GM12878 (cell line): ENCODE measurements around the gene NT5C. TPM values are rescaled to one million over a fixed set of nuclear protein-coding genes. Genes with fewer than 3 reads are reported as not detected.

Experiments
- ATAC-seq: fragments of 200-7000 bp; cut with Tn5 transposase; 3 replicates; pipeline ENCODE4 v1.9.1; 2020; ENCODE audit warnings: mild to moderate bottlenecking, moderate library complexity
- BruUV-seq: library from RNA; stranded (reverse); fragments of 400-500 nt; replicated peaks from 2 replicates; lab custom pipeline; 2021; lab: Mats Ljungman, UMichigan
- CTCF ChIA-PET: fragments of 300-600 bp; sonication (Branson Sonifier 250); formaldehyde crosslinking; extraction: SDS; loops from one replicate; lab custom pipeline; 2021; ENCODE audit warnings: inconsistent platforms; lab: Yijun Ruan, JAX
- POLR2A ChIA-PET: fragments of 350-600 bp; formaldehyde crosslinking; extraction: SDS; loops from one replicate; lab custom pipeline; 2021; ENCODE audit warnings: inconsistent platforms; lab: Charles Lee
- RAD21 ChIA-PET: fragments of 300-600 bp; sonication (Branson Sonifier 250); formaldehyde crosslinking; loops from one replicate; lab custom pipeline; 2023; ENCODE audit warnings: antibody characterized with exemption; ENCODE audit not compliant: unreplicated experiment; lab: Charles Lee
- SMC1A ChIA-PET: fragments of 300-600 bp; sonication (Branson Sonifier 250); formaldehyde crosslinking; loops from one replicate; lab custom pipeline; 2023; ENCODE audit not compliant: unreplicated experiment, uncharacterized antibody; lab: Charles Lee
- DNase-seq: peaks from one replicate; pipeline ENCODE4 v3.0.0-alpha.2; 2011; ENCODE audit warnings: low read depth, low spot score
- FAIRE-seq: peaks from 3 replicates; lab custom pipeline; 2011; peaks lifted over from hg19 to GRCh38; lab: Jason Lieb, UNC
- H2AFZ ChIP-seq: 2 replicates; pipeline ENCODE4 v1.6.0; 2011; ENCODE audit warnings: low read depth, low read length, control low read depth; ENCODE audit not compliant: control insufficient read depth
- H3K27ac ChIP-seq: 2 replicates; pipeline ENCODE4 v1.5.1; 2011; ENCODE audit warnings: control low read depth; ENCODE audit not compliant: control insufficient read depth, insufficient read depth
- H3K27me3 ChIP-seq, 2 experiments: replicated peaks in 1 of 2; 2 replicates each; pipeline versions ENCODE4 v1.6.0 to v1.6.1; 2011; ENCODE audit warnings: low read length in 1 of 2; ENCODE audit not compliant: control insufficient read depth in 2 of 2, insufficient read depth in 2 of 2
- H3K36me3 ChIP-seq, 2 experiments: 2 replicates each; pipeline ENCODE4 v1.5.1; 2011; ENCODE audit warnings: low read length in 1 of 2; ENCODE audit not compliant: control insufficient read depth in 2 of 2, insufficient read depth in 2 of 2
- H3K4me1 ChIP-seq: 2 replicates; pipeline ENCODE4 v1.6.1; 2011; ENCODE audit warnings: mild to moderate bottlenecking, low read length, moderate library complexity, mixed read lengths; ENCODE audit not compliant: control insufficient read depth, insufficient read depth
- H3K4me2 ChIP-seq: 2 replicates; pipeline ENCODE4 v1.6.0; 2011; ENCODE audit warnings: control low read depth; ENCODE audit not compliant: control insufficient read depth, insufficient read depth
- H3K4me3 ChIP-seq: fragments of 200-600 bp; sonication (generic); 2 replicates; pipeline ENCODE4 v1.5.1; 2016
- H3K79me2 ChIP-seq: 2 replicates; pipeline ENCODE4 v1.6.0; 2011; ENCODE audit warnings: low read length; ENCODE audit not compliant: control insufficient read depth, insufficient read depth
- H3K9ac ChIP-seq: 2 replicates; pipeline ENCODE4 v1.8.0; 2011; ENCODE audit warnings: low read length, control low read depth, mixed read lengths; ENCODE audit not compliant: control insufficient read depth, insufficient read depth
- H3K9me3 ChIP-seq: replicated peaks from 3 replicates; pipeline ENCODE4 v1.5.1; 2011; ENCODE audit warnings: mild to moderate bottlenecking, low read length; ENCODE audit not compliant: control insufficient read depth, insufficient read depth
- H4K20me1 ChIP-seq: 2 replicates; pipeline ENCODE4 v1.6.0; 2011; ENCODE audit not compliant: control insufficient read depth, insufficient read depth
- BCL3 ChIP-seq: IDR thresholded peaks from 2 replicates; pipeline ENCODE4 v1.6.1; 2011; ENCODE audit warnings: borderline replicate concordance, low read depth, mild to moderate bottlenecking, moderate library complexity, low read length; ENCODE audit not compliant: insufficient read depth, poor library complexity, severe bottlenecking
- KAT2A ChIP-seq: conservative IDR thresholded peaks from 2 replicates; pipeline ENCODE4 v1.6.1; 2011; ENCODE audit warnings: low read depth, low read length; ENCODE audit not compliant: control insufficient read depth
- LARP7 ChIP-seq: fragments of 450-650 bp; IDR thresholded peaks from 2 replicates; pipeline ENCODE4 v1.6.1; 2017; ENCODE audit warnings: mild to moderate bottlenecking
- MLLT1 ChIP-seq: fragments of 450-650 bp; IDR thresholded peaks from 2 replicates; pipeline ENCODE4 v1.6.1; 2016; ENCODE audit warnings: mild to moderate bottlenecking
- MTA3 ChIP-seq: IDR thresholded peaks from 2 replicates; pipeline ENCODE4 v1.6.1; 2012; ENCODE audit warnings: low read length, inconsistent platforms, borderline replicate concordance
- NFYA ChIP-seq: IDR thresholded peaks from 2 replicates; pipeline ENCODE4 v1.6.1; 2011; ENCODE audit warnings: low read depth, mild to moderate bottlenecking, low read length, improper control_type of control experiment, borderline replicate concordance
- PAX8 ChIP-seq: fragments of 450-650 bp; IDR thresholded peaks from 2 replicates; pipeline ENCODE4 v1.6.1; 2017; ENCODE audit warnings: mild to moderate bottlenecking, moderate library complexity
- POLR2A ChIP-seq: IDR thresholded peaks from 2 replicates; pipeline ENCODE4 v1.6.1; 2011; ENCODE audit warnings: low read depth, mild to moderate bottlenecking, low read length
- TCF3 ChIP-seq: IDR thresholded peaks from 2 replicates; pipeline ENCODE4 v1.6.1; 2012; ENCODE audit warnings: low read depth, mild to moderate bottlenecking, low read length, borderline replicate concordance; ENCODE audit not compliant: insufficient read depth
- YY1 ChIP-seq: IDR thresholded peaks from 2 replicates; pipeline ENCODE4 v1.6.1; 2011; ENCODE audit warnings: low read depth, mild to moderate bottlenecking, low read length
- ZBTB33 ChIP-seq: fragments of 450-650 bp; IDR thresholded peaks from 2 replicates; pipeline ENCODE4 v1.6.1; 2017; ENCODE audit warnings: mild to moderate bottlenecking
- WGBS: methylation state at CpG from one replicate; pipeline ENCODE4 v1.1.6; 2016; ENCODE audit warnings: low lambda C conversion rate; ENCODE audit not compliant: insufficient replicate concordance, insufficient coverage; ENCODE audit errors: missing lambda C conversion rate; 5-methylcytosine and 5-hydroxymethylcytosine counted together
- in situ Hi-C: fragments of 300-500 bp; cut with MboI; formaldehyde crosslinking; loops from 9 replicates; pipeline ENCODE4 v1.14.3; 2018; ENCODE audit warnings: mixed read lengths
- intact Hi-C: fragments of 100-400 bp; cut with micrococcal nuclease; formaldehyde crosslinking; loops from one replicate; pipeline ENCODE4 v1.14.2; 2022; ENCODE audit not compliant: unreplicated experiment
- polyA plus RNA-seq, 11 experiments: library from polyadenylated mRNA; depleted of rRNA in 4 of 11; unstranded in 6 of 11; stranded (reverse) in 5 of 11; fragments of >200 nt; fragmentation: Nextera tagmentation in 4 of 11; fragmentation: Illumina TruSeq in 1 of 11; extraction: Ambion mirVana in 4 of 11; extraction: Trizol in 1 of 11; gene quantifications; 1 replicate in 1 of 11; 2 replicates in 10 of 11; pipeline versions ENCODE4 v1.2.1 to v1.2.3, GENCODE V29; 2011 to 2016; ENCODE audit warnings: inconsistent platforms in 2 of 11, missing spikeins in 2 of 11, low read depth in 1 of 11
- total RNA-seq, 4 experiments: library from RNA; depleted of rRNA in 3 of 4; stranded (reverse); fragments of >200 nt in 3 of 4; fragmentation: Illumina TruSeq in 1 of 4; extraction: Trizol in 1 of 4; gene quantifications; 2 replicates each; pipeline versions ENCODE4 v1.2.1 to v1.2.3, GENCODE V29; 2013 to 2021

NT5C gene
- total and polyA plus RNA-seq, 10 of the 15 experiments (the other 5 are each of a cell fraction or from before 2014, with no cell fraction given): 3.7 to 158 (median 63.9) TPM

- peak; percentile 81; the same call in 1 of the 2 replicates for TF ChIP-seq ZBTB33
- peak; percentile 99 for TF ChIP-seq MLLT1
Observed at GRCh38 chr17:75132018-75133000, 767 bp upstream of the NT5C start (continued).

- peak overlapping the region; percentile 74 for H3K4me3 ChIP-seq
- 25% methylated on average over 25 of the region's 29 CpGs for WGBS
- H3K27ac ChIP-seq: peak overlapping the region; percentile 82
- in situ Hi-C loops: no loop called here
- intact Hi-C loops: loop anchor here (1.0 to 2.0 kb wide), 2 partner anchors 16 to 76 kb away; no protein-coding TSS in a partner anchor
- H3K27me3 ChIP-seq: no peaks in the 10 kb centered on the region
- BruUV-seq: TSS peak; percentile 73
- no peak for DNase-seq
- peaks cover 21% of the 10 kb centered on the region for H3K79me2 ChIP-seq
- no peaks in the 10 kb centered on the region for H3K9me3 ChIP-seq
- peak overlapping the region; percentile 30; the same call in 1 of the 2 replicates for H2AFZ ChIP-seq
- H3K9ac ChIP-seq: peak overlapping the region; percentile 75
- SMC1A ChIA-PET: interaction anchor here (0.6 to 6.1 kb wide), 8 partner anchors 15 to 170 kb away, joined by 3 to 77 read pairs (median 4); partner anchors contain the start of gene MRPL58
- peak; percentile 59 for FAIRE-seq
- H3K4me1 ChIP-seq: peaks cover 19% of the 10 kb centered on the region
- POLR2A ChIA-PET: interaction anchor here (0.5 to 6.2 kb wide), 7 partner anchors 15 to 138 kb away, joined by 3 to 53 read pairs (median 3); partner anchors contain the start of gene ARMC7
- H3K4me2 ChIP-seq: peak overlapping the region; percentile 94
- H3K36me3 ChIP-seq: peaks cover 3 to 4% of the 10 kb centered on the region in 2 experiments; a peak in 3 of 4 replicates
- no peaks in the 10 kb centered on the region for H4K20me1 ChIP-seq
- CTCF ChIA-PET: interaction anchor here (0.6 to 9.3 kb wide), 25 partner anchors 11 to 169 kb away, joined by 3 to 167 read pairs (median 4); partner anchors contain the start of gene NUP85
- RAD21 ChIA-PET: interaction anchor here (0.5 to 4.7 kb wide), 14 partner anchors 13 to 169 kb away, joined by 3 to 70 read pairs (median 4); no protein-coding TSS in a partner anchor
- peak; percentile 63 for ATAC-seq
- no peak for TF ChIP-seq BCL3
- no peak for TF ChIP-seq PAX8
- no peak for TF ChIP-seq KAT2A
- TF ChIP-seq NFYA: no peak
- TF ChIP-seq LARP7: no peak
- no peak for TF ChIP-seq MTA3
- no peak for TF ChIP-seq YY1
- no peak for TF ChIP-seq TCF3
- TF ChIP-seq POLR2A: no peak
Observed at GRCh38 chr17:75130632-75131277, 787 bp downstream of the NT5C start.
